Stimulated activated CD8-positive, alpha-beta memory T cell treated with anti-CD3 and anti-CD28 coated beads, Interleukin-15, amount 100 ng/mL, for 24 hours (primary cell): ENCODE results near the gene CBARP.
"Not testable (repeated sequence)": the region's sequence is repeated elsewhere in the genome, so short reads cannot be mapped to it uniquely, and the experiment has no call there.

ENCODE experiments used
- DNase-seq: peaks from one replicate; pipeline ENCODE4 v3.0.0-alpha.2; 2020; ENCODE audit warnings: low read depth

Gene CBARP

DNA sequence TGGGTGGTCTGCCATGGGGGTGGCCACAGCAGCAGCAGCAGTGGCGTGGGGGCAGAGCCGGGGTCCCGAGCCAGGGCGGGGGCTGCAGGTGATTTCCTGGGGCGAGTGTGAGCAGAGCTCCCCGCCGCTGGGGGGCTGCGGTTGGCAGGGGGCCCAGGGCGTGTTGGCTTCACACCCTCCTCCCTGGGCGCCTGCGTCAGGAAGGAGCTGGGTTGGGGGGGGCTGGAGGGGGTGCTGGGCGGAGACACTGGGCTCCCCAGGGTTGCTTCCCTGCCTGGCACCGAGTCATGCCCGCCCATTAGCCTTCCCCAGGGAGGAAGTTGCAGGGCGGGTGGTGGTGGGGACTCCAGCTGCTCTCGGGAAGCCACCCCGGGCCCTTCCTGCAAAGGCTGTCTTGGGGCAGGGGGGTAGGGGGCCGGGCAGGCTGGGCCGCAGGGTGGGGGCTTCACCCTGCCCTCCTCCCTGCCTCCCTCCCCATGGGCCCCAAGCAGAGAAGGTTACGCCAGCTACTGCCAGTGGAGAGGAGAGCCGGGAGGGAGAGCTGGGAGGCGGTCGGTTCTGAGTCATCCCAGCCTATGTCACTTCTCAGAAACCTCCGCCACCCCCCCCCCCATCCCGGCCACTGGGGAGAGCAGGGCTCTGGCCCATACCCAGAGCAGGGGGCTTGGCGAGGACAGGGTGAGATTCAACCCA, 15.2 kb upstream of the CBARP start:
- no peak for DNase-seq

- no peak for DNase-seq
Observed at GRCh38 chr19:1252221-1252820, 14.5 kb upstream of the CBARP start.

GRCh38 chr19:1251330-1252220, 13.8 kb upstream of the CBARP start:
- DNase-seq: no peak

DNA sequence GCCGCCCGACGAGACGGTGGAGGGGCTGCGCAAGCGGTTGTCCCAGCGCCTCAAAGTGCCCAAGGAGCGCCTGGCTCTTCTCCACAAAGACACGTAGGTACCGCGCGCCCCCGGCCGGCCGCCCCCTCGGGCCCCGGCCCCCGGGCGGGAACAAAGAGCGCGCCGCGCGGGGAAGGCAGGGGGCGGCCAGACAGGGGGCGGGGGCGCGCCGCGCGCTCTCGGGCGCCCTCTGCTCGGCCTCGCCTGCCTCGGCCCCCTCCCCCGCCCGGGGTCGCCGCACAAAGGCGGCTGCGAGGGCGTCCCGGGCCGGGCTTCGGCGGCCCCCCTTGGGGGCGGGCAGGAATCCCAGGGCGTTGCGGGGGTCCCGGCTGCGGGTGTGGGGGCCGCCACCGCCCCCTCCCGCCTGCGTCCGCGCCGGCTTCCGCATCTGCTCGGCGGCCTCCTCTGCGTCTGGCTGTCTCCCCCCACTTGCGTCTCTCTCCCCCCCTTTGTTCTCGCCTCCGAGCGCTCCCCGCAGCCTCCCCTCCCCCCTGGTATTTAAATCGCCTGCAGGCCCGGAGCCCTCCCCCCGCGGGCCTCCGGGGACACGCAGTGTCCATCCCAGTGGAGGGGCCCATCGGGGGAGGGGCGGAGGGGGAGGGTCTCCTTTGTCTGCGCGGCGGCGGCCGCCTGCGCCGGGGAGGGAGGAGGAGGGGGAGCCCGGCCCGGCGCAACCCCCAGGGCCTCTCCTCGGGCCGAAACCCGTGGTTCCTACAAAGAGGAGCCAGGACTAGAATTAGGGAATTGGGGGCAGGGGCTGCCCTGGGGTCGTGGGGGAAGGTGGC, 12.8 kb upstream of the CBARP start:
- no peak for DNase-seq

DNA sequence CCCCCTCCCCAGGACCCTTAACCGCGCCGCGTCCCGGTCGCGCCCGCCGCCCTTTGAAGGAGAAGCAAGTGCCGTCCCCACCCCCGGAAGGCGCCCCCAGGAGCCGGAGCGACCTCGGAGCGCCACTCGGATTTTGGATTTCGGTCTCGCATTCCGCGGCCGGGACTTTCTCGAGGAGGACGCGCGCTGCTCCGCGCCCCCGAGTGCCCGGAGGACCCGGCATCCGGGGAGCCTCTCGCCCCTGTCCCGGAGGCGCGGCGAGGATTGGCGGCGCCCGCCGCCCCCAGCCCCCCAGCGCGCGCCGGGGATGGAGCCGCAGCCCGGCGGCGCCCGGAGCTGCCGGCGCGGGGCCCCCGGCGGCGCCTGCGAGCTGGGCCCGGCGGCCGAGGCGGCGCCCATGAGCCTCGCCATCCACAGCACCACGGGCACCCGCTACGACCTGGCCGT, 12.2 kb upstream of the CBARP start:
- no peak for DNase-seq

DNA sequence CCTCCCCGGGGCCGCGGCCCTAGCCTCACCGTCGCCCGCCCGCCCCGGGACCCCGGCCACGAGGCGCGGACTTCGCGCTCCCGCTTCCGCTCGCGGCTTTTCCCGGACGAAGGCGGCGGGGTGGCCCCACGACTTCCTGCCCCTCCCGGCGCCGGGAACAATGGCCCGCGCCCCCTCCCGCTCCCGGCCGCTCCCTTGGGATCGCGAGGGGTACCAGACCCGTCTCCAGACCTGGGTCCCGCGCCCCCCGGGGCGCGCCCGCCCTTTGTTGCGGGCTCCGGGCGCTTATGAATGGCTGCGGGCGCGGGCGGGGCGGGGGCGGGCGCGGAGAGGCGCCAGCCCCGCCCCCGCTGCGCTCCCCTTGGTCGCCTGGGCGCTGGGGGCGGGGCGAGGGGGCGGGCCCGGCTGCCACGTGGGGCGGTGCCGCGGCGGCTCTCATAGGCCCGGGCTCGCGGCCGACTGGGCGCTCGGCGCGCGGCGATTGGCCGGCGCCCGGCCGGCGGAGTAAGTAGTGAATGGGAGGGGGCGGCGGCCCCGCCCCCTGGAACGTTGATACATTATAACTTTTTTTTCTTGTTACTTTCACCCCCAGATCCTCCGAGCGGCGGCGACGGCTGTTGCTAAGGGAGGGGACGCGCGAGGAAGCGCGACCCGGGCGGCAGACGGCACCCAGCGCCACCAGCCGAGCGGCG, 11.6 kb upstream of the CBARP start:
- DNase-seq: peak; percentile 94

- DNase-seq: peak; percentile 70
Observed at GRCh38 chr19:1248786-1249297, 11.0 kb upstream of the CBARP start.

- no peak for DNase-seq
Observed at GRCh38 chr19:1248139-1248785, 10.5 kb upstream of the CBARP start, which contains the start of gene MIDN. TSS of gene MIDN (plus strand) at chr19:1248583. CDS start at chr19:1250297, 1,714 bp downstream.

DNA sequence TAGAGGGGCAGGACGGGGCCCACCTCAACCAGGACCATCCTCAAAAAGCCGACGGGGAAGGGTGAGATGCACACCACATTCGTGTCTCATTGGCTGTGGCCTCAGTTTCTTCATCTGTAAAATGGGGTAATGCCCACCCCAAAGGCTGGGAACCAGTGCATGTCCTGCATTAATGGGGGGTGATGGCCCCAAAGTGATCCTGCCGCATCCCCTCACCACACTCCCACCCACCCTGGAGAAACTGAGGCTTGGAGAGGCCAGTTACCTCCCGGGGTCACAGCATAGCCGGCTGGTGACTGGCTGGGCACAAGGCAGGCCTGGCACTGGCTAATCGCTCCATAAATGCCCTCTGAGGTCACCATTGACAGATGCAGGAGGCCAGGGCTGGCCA, 9.9 kb upstream of the CBARP start:
- DNase-seq: no peak

- not testable (repeated sequence) for DNase-seq
Observed at GRCh38 chr19:1246265-1247087, 8.7 kb upstream of the CBARP start.

- no peak for DNase-seq
Observed at GRCh38 chr19:1245494-1246264, 7.9 kb upstream of the CBARP start.

- no peak for DNase-seq
Observed at GRCh38 chr19:1244693-1245451, 7.1 kb upstream of the CBARP start.

GRCh38 chr19:1243768-1244692, 6.2 kb upstream of the CBARP start:
- no peak for DNase-seq

DNA sequence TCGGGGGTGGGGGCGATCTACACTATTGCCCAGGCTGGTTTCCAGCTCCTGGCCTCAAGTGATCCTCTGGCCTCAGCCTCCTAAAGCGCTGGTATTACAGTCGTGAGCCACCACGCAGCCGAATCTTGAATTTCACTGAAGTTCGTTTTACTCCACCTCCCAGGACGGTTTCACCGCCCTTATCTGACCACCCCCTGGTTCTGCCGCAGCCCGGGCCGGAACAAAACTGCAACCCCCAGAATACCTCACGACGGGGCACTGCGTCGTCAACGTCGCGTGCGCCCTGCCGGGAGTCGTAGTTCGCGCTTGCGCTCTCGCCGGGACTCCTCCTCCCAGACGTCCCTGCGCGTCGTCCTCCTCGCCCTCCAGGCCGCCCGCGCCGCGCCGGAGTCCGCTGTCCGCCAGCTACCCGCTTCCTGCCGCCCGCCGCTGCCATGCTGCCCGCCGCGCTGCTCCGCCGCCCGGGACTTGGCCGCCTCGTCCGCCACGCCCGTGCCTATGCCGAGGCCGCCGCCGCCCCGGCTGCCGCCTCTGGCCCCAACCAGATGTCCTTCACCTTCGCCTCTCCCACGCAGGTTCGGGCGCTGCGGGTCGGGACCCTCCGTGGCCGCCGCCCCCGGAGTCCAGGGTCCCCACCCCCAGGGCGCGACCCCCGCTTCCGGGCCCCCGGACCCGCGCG, 3.8 kb upstream of the CBARP start, which contains the start of gene ATP5F1D:
Gene ATP5F1D, plus strand, starts transcription at position 335 of the 679 bp plus-strand sequence. Its CDS starts 100 bp downstream, at position 435.
- DNase-seq: peak; percentile 79

GRCh38 chr19:1240925-1241324, 3.1 kb upstream of the CBARP start:
- DNase-seq: no peak
